HG03095 (cell line): ENCODE data around the gene ITGB3.

ENCODE experiments used
- ATAC-seq: cut with Tn5 transposase; IDR thresholded peaks from one replicate; pipeline ENCODE4 v1.9.1; 2021; ENCODE audit warnings: moderate library complexity; ENCODE audit not compliant: unreplicated experiment

ITGB3 gene

DNA sequence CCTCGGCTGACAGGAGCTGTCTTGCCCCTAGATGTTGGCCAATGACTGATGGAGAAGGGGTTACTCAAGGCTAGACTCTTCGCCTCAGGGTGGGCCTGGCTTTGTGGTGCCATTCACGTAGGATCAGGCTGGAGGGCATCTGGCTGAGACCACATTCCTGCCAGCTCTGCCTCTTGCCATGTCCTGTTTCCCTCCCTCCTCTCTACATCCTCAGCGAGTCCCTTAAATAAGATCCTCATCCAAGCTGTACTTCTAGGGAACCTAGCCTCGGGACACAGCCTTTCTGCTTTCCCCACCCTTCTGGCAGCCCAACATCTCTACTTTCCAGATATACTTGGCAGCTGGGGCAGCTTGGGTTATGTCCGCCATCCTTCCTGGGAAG is 42.2 kb downstream of the ITGB3 start:
- no peak for ATAC-seq

DNA sequence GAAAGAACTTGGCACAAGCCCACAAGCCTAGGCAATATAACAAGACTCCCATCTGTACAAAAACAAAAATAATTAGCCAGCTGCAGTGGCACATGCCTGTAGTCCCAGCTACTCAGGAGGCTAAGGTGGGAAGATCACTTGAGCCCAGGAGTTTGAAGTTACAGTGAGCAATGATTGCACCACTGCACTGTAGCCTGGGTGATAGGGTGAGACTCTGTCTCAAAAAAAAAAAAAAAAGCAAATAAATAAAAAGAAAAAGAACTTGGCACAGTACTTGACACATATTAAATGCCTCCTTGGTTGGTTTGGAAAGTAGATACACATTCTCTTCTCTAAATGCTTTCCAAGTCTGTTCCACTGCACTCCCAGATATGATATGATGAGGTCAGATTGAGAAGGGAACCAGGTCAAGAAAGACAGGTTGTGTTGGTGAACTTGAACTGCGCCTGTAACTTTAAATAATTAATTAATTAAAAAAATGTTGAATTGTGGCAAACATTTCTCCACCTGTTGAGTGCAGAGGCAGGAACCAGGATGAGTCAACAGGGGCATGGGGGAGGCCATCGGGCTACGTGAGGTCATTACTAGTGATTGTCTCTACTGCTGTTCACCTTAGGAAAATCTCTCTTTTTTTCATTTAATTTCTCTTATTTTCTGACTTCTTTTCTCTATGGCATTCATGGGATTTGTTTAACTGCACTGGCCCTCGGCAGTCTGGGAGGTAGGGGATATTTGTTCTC is 44.2 kb downstream of the ITGB3 start:
- no peak for ATAC-seq

DNA sequence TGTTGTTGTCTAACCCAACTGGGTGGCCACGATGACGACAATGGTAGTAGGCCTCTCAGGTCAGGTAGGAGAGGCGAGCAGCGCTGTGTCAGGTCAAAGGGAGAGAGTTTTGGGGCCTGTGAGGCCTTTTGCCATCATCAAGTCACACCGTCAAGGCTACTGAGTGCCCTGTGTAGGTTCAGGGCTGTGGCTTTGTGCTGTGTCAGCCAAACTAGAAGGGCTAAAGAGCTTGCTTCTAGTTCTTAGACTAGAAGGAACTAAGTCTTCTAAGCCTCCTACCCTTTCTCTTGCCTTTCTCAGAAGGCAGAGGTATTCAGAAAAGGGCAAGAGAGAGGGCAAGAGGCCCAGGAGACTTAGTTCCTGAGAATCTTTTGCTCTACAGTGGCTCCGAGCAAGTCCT is 45.1 kb downstream of the ITGB3 start:
- ATAC-seq = no peak

DNA sequence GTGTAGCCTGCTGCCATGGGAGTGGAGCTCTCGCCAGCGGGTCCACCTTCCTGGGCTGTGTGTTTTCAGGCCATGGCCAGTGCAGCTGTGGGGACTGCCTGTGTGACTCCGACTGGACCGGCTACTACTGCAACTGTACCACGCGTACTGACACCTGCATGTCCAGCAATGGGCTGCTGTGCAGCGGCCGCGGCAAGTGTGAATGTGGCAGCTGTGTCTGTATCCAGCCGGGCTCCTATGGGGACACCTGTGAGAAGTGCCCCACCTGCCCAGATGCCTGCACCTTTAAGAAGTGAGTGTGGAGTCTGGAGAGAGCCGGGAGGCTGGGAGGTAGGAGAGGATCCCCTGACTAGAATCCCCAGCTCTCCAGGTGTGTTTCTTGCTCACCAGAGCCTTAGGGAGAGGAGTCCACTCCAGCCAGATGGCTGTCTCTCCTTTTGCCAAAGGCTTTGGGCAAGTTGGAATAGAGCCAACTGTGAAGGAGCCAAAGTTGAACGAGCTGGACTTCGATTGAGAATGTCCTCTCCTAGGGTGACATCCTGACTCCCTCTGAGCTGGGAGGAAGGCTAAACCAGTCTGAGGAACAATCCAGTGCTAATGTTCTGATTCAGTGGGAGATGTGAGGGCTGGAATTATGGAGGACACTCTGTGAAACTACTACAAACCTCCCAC is 45.7 kb downstream of the ITGB3 start:
- no peak for ATAC-seq

DNA sequence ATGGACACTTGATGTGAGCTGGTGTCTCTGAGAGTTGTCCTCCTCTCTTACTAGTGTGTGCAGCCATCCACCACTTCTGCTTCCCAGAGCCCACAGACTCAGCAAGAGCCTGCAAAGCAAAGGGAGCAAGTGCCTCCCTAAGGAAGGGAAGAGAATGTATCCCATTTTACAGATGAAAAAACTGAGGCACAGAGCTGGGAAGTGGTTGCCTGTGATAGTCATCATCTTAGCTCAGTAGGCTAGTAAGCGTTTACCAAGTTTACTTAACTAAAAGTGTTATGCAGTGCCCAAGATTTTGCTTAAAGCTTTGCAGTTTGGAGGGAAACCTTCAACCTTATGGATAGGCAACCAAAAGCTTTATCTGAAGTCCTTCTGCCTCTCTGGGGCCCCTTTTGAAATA is 47.1 kb downstream of the ITGB3 start:
- ATAC-seq = no peak

DNA sequence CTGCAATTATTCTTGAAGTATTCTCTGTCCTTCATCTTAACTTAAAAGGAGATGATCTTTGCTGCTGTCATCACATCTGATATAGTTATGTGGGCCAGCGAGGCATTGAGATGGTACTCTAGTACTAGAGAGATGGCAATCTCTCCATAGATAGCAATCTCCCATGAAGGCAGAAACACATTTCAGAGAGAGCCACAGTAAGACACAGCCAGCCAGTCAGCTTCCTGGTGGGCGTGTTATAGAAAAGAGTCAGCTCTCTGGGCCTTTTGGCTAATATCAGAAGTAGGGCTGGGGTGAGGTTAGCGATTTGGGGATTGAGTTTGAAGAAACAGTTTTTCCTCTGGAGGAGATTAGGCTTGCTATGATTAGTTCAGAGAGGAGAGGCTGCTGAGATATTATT is 47.5 kb downstream of the ITGB3 start:
- ATAC-seq = no peak

DNA sequence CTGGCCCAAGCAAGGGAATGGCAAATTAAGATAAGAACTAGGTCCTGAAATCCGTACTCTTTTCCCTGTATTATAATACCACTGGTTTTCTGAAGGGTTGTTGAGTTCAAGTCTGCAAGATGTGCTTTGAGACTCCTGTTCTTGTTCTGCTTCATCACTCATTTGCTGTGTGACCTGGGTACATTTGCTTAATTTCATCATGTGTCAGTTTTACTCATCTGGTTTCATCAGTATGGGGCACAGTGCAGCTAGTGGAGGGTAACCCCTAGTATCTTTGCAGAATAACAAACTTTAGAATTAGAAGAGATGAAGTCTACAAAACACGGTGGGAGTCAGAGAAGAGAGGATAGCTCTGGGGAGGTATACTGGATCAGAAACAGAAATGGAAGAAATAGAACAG is 48.2 kb downstream of the ITGB3 start:
- ATAC-seq = no peak

DNA sequence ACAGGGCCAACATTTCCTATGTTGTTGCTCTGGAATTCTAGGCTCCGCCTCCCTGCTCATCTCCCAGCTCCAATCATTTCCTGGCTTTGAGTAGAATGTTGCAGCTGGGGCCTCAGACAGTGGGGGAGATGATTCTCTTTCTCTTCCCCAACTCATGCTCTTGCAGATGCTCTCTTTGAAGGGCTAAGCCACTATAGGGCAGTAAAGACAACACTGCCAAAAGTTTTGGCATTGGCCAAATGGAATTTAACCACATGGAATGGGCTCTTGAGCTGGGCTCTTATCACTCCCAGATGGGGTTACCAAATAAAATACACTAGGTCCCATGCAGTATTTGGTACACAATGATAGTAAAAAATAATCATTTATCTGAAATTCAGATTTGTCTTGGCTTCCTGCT is 50.6 kb downstream of the ITGB3 start:
- no peak for ATAC-seq

DNA sequence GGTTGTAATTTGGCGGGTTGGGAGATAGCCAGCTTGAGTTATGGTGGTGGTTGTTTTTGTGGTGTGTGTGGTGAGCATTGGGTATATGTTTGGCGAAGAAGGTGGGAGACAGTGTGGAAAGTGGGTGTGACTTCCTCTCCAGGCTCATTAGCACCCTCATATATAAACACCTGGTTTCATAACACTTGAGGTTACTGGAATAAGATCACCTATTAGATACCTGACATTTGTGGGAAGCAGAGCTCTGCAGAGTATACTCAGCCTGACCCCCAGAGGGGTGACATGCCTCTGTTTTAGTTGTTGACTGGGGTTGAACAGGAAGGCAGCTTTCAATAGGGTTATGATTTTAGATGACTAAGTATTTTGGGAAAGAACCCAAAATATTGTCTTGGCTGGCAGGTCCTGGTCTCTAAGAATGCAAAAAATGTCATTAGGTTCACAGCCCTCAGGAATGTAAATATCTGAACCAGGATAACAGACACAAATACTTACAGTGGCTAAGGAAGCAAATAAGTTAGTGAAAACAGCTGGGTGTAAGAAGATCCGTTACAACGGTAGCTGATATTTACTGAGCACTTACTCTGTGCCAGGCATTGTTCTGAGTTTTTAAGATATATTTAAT is 51.8 kb downstream of the ITGB3 start:
- ATAC-seq = no peak

DNA sequence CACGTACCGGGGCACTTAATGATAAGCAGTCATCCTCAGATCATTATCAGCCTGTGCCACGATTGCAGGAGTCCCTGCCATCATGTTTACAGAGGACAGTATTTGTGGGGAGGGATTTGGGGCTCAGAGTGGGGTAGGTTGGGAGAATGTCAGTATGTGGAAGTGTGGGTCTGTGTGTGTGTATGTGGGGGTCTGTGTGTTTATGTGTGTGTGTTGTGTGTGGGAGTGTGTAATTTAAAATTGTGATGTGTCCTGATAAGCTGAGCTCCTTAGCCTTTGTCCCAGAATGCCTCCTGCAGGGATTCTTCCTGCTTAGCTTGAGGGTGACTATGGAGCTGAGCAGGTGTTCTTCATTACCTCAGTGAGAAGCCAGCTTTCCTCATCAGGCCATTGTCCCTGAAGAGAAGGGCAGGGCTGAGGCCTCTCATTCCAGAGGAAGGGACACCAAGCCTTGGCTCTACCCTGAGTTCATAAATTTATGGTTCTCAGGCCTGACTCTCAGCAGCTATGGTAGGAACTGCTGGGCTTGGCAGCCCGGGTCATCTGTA is 56.6 kb downstream of the ITGB3 start:
- ATAC-seq = no peak

DNA sequence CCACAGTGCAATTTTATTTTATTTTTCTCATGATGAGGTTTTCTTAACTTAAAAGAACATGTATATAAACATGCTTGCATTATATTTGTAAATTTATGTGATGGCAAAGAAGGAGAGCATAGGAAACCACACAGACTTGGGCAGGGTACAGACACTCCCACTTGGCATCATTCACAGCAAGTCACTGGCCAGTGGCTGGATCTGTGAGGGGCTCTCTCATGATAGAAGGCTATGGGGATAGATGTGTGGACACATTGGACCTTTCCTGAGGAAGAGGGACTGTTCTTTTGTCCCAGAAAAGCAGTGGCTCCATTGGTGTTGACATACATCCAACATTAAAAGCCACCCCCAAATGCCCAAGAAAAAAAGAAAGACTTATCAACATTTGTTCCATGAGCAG is 57.8 kb downstream of the ITGB3 start:
- ATAC-seq = no peak

DNA sequence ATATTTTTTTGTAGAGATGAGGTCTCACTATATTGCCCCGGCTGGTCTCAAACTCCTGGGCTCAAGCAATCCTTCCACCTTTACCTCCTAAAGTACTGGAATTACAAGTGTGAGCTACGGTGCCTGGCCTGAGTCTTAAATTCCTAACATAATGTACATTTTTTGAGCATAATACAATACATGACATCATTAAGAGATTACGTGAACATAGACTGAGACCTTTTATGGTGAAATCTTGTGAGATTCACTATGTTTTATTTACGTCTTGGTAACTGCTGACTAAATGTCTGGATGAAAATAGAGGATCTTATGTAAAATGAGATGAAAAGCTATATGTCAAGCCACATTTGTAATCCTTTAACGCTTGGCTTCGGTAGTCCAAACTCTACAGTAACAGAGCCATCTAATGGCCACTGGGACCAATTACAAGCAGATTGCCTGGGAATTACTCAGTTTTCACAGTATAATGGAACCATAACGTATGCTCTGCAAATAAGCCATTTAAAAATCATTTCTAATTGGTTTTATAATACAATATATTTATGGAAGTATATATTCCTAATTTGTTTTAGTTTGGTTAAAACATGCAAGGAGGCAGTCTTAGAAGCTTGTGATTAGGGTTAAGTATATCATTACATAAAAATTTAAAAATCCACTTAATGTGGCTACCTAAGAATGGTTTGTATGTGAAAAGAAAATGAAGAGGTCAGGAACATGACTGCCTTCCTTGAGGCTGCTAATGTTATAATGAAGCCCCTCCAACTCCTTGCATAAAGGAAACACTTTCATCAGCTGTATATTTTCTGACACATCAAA is 62.0 kb downstream of the ITGB3 start:
- ATAC-seq = no peak

DNA sequence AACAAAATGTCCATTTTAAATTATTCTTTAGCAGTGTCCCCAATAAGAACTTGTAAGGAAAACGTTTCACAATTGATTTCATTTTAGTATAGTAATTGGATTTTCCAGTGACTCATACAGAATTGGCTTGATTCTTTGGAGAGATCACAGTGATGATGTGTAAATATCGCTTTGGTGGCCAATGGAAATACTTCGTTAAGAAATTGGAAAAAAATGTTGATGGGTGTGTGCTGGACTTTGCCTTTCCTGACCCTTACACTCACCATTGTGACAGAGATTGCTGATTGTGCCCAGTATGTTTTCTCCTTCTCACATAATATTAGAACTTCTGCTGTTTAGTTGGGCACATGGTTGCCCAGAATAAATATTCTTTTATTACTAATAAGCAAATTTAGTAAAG is 62.7 kb downstream of the ITGB3 start:
- no peak for ATAC-seq

DNA sequence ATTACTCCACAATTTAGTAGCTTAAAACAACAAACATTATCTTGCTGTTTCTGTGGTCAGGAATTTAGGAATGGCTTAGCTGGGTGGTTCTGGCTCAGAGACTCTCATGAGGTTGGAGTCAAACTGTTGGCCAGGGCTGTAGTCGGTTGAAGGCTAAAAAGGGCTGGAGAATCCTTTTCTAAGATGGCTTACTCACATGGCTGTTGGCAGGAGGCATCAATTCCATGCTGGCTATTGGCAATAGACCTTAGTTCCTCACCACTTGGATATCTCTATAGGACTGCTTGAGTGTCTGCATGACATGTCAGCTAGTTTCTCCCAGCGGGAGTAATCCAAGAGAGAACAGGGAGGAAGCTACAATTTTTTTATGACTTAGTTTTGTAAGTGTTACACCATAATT is 63.5 kb downstream of the ITGB3 start:
- no peak for ATAC-seq

DNA sequence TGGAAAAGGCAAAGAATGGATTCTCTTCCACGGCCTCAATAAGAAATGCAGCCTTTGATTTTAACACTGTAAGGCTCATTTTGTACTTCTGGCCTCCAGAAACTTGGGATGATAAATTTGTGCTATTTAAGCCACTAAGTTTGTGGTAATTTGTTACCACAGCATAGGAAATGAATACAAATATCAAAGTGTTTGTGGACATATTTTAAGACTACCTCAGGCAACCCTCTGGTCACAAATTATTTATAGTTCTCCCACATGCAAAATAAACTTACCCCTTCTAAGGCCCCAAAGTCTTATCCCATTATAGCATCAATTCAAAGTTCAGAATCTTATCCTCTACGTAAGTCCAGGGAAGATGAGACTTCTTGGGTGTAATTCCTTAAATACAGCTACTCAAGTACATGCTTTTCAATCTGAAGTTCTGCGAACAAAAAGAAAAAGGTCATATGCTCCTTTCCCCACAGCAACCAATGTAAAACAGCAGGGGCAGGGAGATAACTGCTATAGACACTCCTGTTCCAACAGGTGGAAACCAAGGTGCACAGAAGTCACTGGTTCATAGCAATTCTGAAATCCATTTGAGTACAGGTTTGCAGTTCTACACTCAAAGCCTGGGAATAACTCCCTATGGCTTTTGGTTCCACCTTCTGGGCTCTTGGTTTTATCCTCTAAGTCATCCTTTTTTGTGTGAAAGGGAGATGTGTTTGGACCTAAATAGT is 64.7 kb downstream of the ITGB3 start:
- no peak for ATAC-seq

DNA sequence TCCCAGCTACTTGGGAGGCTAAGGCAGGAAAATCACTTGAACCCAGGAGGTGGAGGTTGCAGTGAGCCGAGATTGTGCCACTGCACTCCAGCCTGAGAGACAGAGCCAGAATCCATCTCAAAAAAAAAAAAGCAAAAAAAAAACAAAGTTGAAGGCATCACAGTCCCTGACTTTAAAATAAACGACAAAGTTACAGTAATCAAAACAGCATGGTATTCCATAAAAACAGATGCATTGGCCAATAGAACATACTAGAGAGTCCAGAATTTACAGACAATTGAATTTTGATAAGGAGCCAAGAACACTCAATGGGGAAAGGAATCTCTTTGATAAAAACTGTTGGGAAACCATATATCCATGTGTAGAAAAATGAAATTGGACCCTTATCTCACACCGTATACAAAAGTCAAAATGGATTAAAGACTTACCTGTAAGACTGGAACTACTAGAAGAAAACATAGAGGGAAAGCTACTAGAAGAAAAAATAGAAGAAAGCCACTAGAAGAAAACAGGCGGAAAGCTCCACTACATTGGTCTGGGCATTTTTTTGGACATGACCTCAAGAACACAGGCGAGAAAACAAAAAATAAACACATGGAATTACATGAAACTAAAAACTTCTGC is 67.4 kb downstream of the ITGB3 start:
- no peak for ATAC-seq

DNA sequence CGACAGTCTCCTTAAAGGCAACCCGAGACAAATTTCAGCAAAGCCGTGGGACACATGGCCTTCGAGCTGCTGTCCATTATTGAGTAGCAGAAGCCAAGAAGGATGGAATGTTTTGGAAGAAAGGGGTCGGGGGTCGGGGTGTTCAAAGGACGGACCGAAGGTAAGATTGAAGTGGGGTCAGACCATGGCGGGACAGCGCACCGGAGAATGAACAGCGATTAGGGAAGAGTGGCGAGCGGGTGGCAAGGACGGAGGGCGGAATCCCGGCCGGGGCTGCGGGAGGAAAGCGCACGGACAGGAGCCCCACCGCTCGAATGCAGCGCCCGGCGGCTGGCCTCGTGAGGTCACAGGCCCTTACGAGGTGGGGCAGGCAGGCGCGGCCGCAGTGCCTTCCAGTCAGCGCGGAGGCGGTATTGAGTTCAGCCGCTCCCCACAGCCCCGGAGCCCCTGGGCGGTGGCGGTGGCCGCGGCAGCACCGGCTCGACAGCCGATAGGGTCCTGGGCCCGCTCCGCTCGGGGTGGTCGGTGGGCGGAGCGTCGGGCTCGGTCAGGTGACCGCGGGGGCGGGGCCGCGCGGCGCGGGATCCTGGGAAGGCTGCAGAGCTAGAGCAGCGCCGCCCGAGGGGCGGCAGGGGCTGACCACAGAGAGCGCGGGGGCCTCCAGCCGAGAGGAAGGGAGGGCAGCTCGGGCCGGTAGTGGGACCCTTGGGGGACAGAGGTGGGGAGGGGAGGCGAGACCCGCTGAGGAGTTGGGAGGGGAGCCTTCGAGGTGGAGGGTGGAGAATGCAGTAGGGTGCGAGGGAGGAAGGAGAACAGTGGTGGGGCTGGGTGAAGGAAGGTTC is 70.0 kb downstream of the ITGB3 start, which contains the start of gene EFCAB13:
TSS of gene EFCAB13 (plus strand) at position 574 of the 842 bp plus-strand sequence. CDS start 4,399 bp downstream, outside the sequence.
- ATAC-seq = peak; percentile 83

DNA sequence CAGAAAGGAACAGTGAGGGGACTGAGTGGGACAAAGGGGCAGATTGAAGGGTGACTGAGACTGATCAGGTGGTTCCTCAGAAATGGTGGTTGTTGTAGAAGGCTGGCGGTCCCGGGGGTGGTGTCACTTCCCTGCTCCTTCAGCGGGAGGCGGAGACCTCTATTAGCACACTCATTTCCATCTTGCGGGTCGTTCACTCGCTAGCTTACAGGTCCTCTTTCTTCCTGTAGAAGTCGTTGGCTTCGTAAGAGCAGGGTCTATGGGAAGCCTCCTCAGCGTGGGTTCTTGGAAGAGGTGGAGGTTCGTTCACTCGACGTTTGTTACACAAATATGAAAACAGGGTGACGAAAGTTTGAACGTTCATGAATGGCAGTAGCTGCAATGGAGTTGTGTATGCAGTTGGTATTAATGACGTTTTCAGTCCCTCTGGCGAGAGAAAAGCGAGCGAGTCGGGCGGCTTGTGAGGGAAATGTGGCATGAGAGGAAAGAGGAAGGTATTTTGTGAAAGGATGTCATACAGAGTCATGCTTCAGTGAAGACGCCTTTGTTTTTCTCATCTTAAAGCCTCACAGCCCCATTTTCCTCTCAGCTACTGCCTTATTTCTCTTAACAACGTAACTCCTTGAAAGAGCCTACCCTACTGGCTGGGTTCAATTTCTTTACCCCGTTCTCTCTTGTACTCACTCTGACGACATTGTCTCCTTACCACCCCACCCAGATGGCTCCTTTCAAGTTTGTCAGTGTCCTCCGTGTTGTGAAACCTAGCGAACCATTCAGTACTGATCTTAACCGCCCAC is 70.8 kb downstream of the ITGB3 start:
- ATAC-seq = peak; percentile 17
